GM23338 (cell line): ENCODE measurements around the gene CPA1. TPM values are rescaled to one million over a fixed set of nuclear protein-coding genes. Genes with fewer than 3 reads are reported as not detected.

Experiments
- ATAC-seq: fragments of 200-7000 bp; cut with Tn5 transposase; 3 replicates; pipeline ENCODE4 v1.9.1; 2020
- DNase-seq: peaks from one replicate; pipeline ENCODE4 v3.0.0-alpha.2; 2015; ENCODE audit warnings: low spot score
- H2AFZ ChIP-seq: fragments of 200-600 bp; sonication (generic); 2 replicates; pipeline ENCODE4 v1.8.0; 2016; ENCODE audit warnings: antibody characterized with exemption, mild to moderate bottlenecking, moderate library complexity
- H3F3A ChIP-seq: fragments of 200-600 bp; sonication (generic); replicated peaks from 2 replicates; pipeline ENCODE4 v1.8.0; 2017; ENCODE audit warnings: antibody characterized with exemption, mixed run types, low read depth
- H3K27ac ChIP-seq: fragments of 200-600 bp; sonication (generic); 2 replicates; pipeline ENCODE4 v1.6.1; 2016; ENCODE audit warnings: low read depth
- H3K27me3 ChIP-seq: fragments of 200-600 bp; sonication (generic); 2 replicates; pipeline ENCODE4 v1.8.0; 2016; ENCODE audit warnings: mild to moderate bottlenecking, mixed run types, moderate library complexity; ENCODE audit not compliant: insufficient read depth
- H3K36me3 ChIP-seq: fragments of 200-600 bp; sonication (generic); 2 replicates; pipeline ENCODE4 v1.8.0; 2016; ENCODE audit warnings: mild to moderate bottlenecking; ENCODE audit not compliant: insufficient read depth
- H3K4me1 ChIP-seq: fragments of 200-600 bp; sonication (generic); 2 replicates; pipeline ENCODE4 v1.8.0; 2016; ENCODE audit warnings: mild to moderate bottlenecking, moderate library complexity; ENCODE audit not compliant: insufficient read depth
- H3K4me2 ChIP-seq: fragments of 200-600 bp; sonication (generic); 2 replicates; pipeline ENCODE4 v1.7.1; 2017; ENCODE audit warnings: mixed run types
- H3K4me3 ChIP-seq: fragments of 200-600 bp; sonication (generic); 2 replicates; pipeline ENCODE4 v1.6.1; 2016; ENCODE audit warnings: mixed run types
- H3K79me2 ChIP-seq: fragments of 200-600 bp; sonication (generic); replicated peaks from 2 replicates; pipeline ENCODE4 v1.8.0; 2017; ENCODE audit warnings: mild to moderate bottlenecking; ENCODE audit not compliant: insufficient read depth
- H3K9me2 ChIP-seq: fragments of 200-600 bp; sonication (generic); 2 replicates; pipeline ENCODE4 v1.8.0; 2017; ENCODE audit not compliant: insufficient read depth
- H4K20me1 ChIP-seq: fragments of 200-600 bp; sonication (generic); replicated peaks from 2 replicates; pipeline ENCODE4 v1.8.0; 2017; ENCODE audit warnings: mild to moderate bottlenecking; ENCODE audit not compliant: insufficient read depth
- H3K27ac Mint-ChIP-seq: 2 replicates; pipeline ENCODE4 v1.8.0; 2020; ENCODE audit warnings: inconsistent platforms, mild to moderate bottlenecking, moderate library complexity, mixed read lengths
- H3K27me3 Mint-ChIP-seq: 3 replicates; pipeline ENCODE4 v1.8.0; 2022; ENCODE audit warnings: low read depth, mild to moderate bottlenecking, moderate library complexity, mixed read lengths, inconsistent platforms; ENCODE audit not compliant: insufficient read depth, poor library complexity
- H3K36me3 Mint-ChIP-seq: 3 replicates; pipeline ENCODE4 v1.8.0; 2021; ENCODE audit warnings: low read depth, mild to moderate bottlenecking, inconsistent platforms, moderate library complexity, mixed read lengths
- H3K4me1 Mint-ChIP-seq: 3 replicates; pipeline ENCODE4 v1.8.0; 2020; ENCODE audit warnings: mild to moderate bottlenecking, inconsistent platforms, mixed read lengths
- H3K4me3 Mint-ChIP-seq: 3 replicates; pipeline ENCODE4 v1.8.0; 2021; ENCODE audit warnings: moderate library complexity, mild to moderate bottlenecking, inconsistent platforms, mixed read lengths
- H3K9me3 Mint-ChIP-seq: 3 replicates; pipeline ENCODE4 v1.8.0; 2020; ENCODE audit warnings: moderate library complexity, mild to moderate bottlenecking, inconsistent platforms, mixed read lengths
- CREB1 ChIP-seq: fragments of 250-450 bp; sonication (Bioruptor Pico); IDR thresholded peaks from 2 replicates; pipeline ENCODE4 v1.5.0; 2020; ENCODE audit warnings: low read depth, mild to moderate bottlenecking, moderate library complexity
- EZH2phosphoT487 ChIP-seq: fragments of 200-600 bp; sonication (generic); IDR thresholded peaks from one replicate; pipeline ENCODE4 v1.8.1; 2018; ENCODE audit warnings: antibody characterized with exemption; ENCODE audit not compliant: unreplicated experiment
- JUNB ChIP-seq: IDR thresholded peaks from one replicate; pipeline ENCODE4 v1.6.1; 2016; ENCODE audit warnings: antibody characterized with exemption; ENCODE audit not compliant: unreplicated experiment
- NANOG ChIP-seq: IDR thresholded peaks from 2 replicates; pipeline ENCODE4 v1.6.1; 2016; ENCODE audit warnings: antibody characterized with exemption, borderline replicate concordance
- POLR2AphosphoS5 ChIP-seq: IDR thresholded peaks from 2 replicates; pipeline ENCODE4 v1.6.1; 2016; ENCODE audit warnings: antibody characterized with exemption, low read depth
- STAT1 ChIP-seq: IDR thresholded peaks from one replicate; pipeline ENCODE4 v1.6.1; 2016; ENCODE audit warnings: antibody characterized with exemption; ENCODE audit not compliant: unreplicated experiment
- ZNF114 ChIP-seq: fragments of 250-450 bp; sonication (Bioruptor Pico); IDR thresholded peaks from 2 replicates; pipeline ENCODE4 v1.5.0; 2020; ENCODE audit warnings: mild to moderate bottlenecking, moderate library complexity
- polyA plus RNA-seq: library from polyadenylated mRNA; unstranded; fragments of >200 nt; fragmentation: Nextera tagmentation; extraction: Ambion mirVana; gene quantifications from 2 replicates; pipeline ENCODE4 v1.2.1, GENCODE V29; 2016
- total RNA-seq: library from RNA; depleted of rRNA; stranded (reverse); fragments of >200 nt; shearing (Covaris generic); gene quantifications from 2 replicates; pipeline ENCODE4 v1.2.3, GENCODE V29; 2014
- TF ChIP-seq, protein P1 (sequence below): IDR thresholded peaks from 2 replicates; pipeline ENCODE4 v1.6.1; 2016; ENCODE audit warnings: antibody characterized with exemption
- TF ChIP-seq, protein P2 (sequence below): IDR thresholded peaks from one replicate; pipeline ENCODE4 v1.6.1; 2018; ENCODE audit warnings: antibody characterized with exemption; ENCODE audit not compliant: unreplicated experiment

Gene CPA1
- total and polyA plus RNA-seq, 2 experiments from 2014 or later, result not detected

GRCh38 chr7:130410868-130411541 is 30.7 kb downstream of the CPA1 start (continued):
- TF ChIP-seq ZNF114 (CRISPR knock-in tag) (no peak), STAT1 (no peak), CREB1 (CRISPR knock-in tag) (no peak), JUNB (no peak), NANOG (no peak)
- TF ChIP-seq, protein P1, sequence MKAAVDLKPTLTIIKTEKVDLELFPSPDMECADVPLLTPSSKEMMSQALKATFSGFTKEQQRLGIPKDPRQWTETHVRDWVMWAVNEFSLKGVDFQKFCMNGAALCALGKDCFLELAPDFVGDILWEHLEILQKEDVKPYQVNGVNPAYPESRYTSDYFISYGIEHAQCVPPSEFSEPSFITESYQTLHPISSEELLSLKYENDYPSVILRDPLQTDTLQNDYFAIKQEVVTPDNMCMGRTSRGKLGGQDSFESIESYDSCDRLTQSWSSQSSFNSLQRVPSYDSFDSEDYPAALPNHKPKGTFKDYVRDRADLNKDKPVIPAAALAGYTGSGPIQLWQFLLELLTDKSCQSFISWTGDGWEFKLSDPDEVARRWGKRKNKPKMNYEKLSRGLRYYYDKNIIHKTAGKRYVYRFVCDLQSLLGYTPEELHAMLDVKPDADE, result no peak
- TF ChIP-seq, protein P2, sequence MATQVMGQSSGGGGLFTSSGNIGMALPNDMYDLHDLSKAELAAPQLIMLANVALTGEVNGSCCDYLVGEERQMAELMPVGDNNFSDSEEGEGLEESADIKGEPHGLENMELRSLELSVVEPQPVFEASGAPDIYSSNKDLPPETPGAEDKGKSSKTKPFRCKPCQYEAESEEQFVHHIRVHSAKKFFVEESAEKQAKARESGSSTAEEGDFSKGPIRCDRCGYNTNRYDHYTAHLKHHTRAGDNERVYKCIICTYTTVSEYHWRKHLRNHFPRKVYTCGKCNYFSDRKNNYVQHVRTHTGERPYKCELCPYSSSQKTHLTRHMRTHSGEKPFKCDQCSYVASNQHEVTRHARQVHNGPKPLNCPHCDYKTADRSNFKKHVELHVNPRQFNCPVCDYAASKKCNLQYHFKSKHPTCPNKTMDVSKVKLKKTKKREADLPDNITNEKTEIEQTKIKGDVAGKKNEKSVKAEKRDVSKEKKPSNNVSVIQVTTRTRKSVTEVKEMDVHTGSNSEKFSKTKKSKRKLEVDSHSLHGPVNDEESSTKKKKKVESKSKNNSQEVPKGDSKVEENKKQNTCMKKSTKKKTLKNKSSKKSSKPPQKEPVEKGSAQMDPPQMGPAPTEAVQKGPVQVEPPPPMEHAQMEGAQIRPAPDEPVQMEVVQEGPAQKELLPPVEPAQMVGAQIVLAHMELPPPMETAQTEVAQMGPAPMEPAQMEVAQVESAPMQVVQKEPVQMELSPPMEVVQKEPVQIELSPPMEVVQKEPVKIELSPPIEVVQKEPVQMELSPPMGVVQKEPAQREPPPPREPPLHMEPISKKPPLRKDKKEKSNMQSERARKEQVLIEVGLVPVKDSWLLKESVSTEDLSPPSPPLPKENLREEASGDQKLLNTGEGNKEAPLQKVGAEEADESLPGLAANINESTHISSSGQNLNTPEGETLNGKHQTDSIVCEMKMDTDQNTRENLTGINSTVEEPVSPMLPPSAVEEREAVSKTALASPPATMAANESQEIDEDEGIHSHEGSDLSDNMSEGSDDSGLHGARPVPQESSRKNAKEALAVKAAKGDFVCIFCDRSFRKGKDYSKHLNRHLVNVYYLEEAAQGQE, result no peak

- H3F3A ChIP-seq, result no peaks in the 10 kb centered on the region
- TF ChIP-seq EZH2phosphoT487, result no peak
- TF ChIP-seq POLR2AphosphoS5, result no peak
- TF ChIP-seq, protein P2, result no peak
- DNase-seq (no peak), ATAC-seq (no peak)
- no peaks in the 10 kb centered on the region for H3K79me2 ChIP-seq
- no peaks in the 10 kb centered on the region for H3K36me3 ChIP-seq
- H3K4me3 Mint-ChIP-seq, result no peak overlapping the region
- no peak overlapping the region for H3K27ac ChIP-seq
- no peaks in the 10 kb centered on the region for H3K4me1 ChIP-seq
- H3K27ac Mint-ChIP-seq, result no peak overlapping the region
- no peaks in the 10 kb centered on the region for H3K36me3 Mint-ChIP-seq
- no peak overlapping the region for H3K4me3 ChIP-seq
- H3K9me2 ChIP-seq, result no peaks in the 10 kb centered on the region
- H3K27me3 Mint-ChIP-seq, result no peaks in the 10 kb centered on the region
- peaks cover 5% of the 10 kb centered on the region for H3K4me1 Mint-ChIP-seq
- no peak overlapping the region for H2AFZ ChIP-seq
- H4K20me1 ChIP-seq, result no peaks in the 10 kb centered on the region
- no peaks in the 10 kb centered on the region for H3K27me3 ChIP-seq
- H3K9me3 Mint-ChIP-seq, result no peaks in the 10 kb centered on the region
- H3K4me2 ChIP-seq, result no peak overlapping the region
These were observed 32.9 kb downstream of the CPA1 start for GRCh38 chr7:130413201-130413600.
